Rectal smooth muscle tissue (tissue), 1 donor: Measurements from ENCODE around the gene ARHGDIA.

Source experiments
- H3K27ac ChIP-seq: one replicate; pipeline ENCODE4 v1.7.0; 2013; ENCODE audit warnings: low read depth, low read length, inconsistent platforms
- H3K27me3 ChIP-seq: one replicate; pipeline ENCODE4 v1.7.0; 2013; ENCODE audit warnings: low read length; ENCODE audit not compliant: control insufficient read depth, insufficient read depth
- H3K36me3 ChIP-seq: one replicate; pipeline ENCODE4 v1.7.0; 2013; ENCODE audit warnings: low read length; ENCODE audit not compliant: control insufficient read depth, insufficient read depth
- H3K4me1 ChIP-seq: one replicate; pipeline ENCODE4 v1.7.0; 2013; ENCODE audit warnings: low read length; ENCODE audit not compliant: control insufficient read depth, insufficient read depth
- H3K4me3 ChIP-seq: one replicate; pipeline ENCODE4 v1.7.0; 2013; ENCODE audit warnings: low read length
- H3K9ac ChIP-seq: one replicate; pipeline ENCODE4 v1.7.0; 2013; ENCODE audit warnings: low read length

ARHGDIA gene

GRCh38 chr17:81863833-81864768 is 7.0 kb downstream of the ARHGDIA start:
- Histone ChIP-seq H3K27me3 (no peaks in the 10 kb centered on the region), H3K4me1 (peaks cover 13% of the 10 kb centered on the region), H3K27ac (no peak overlapping the region), H3K9ac (no peak overlapping the region), H3K36me3 (peaks cover 9% of the 10 kb centered on the region), H3K4me3 (no peak overlapping the region)

- Histone ChIP-seq H3K4me1 (peaks cover 18% of the 10 kb centered on the region), H3K27me3 (no peaks in the 10 kb centered on the region), H3K9ac (no peak overlapping the region), H3K4me3 (no peak overlapping the region), H3K27ac (no peak overlapping the region), H3K36me3 (peaks cover 7% of the 10 kb centered on the region)
Observed at GRCh38 chr17:81863123-81863675, 7.9 kb downstream of the ARHGDIA start.

GRCh38 chr17:81860756-81861568 is 10.2 kb downstream of the ARHGDIA start:
- Histone ChIP-seq H3K4me1 (peaks cover 16% of the 10 kb centered on the region), H3K27me3 (no peaks in the 10 kb centered on the region), H3K4me3 (peak overlapping the region; percentile 82), H3K9ac (peak overlapping the region; percentile 96), H3K27ac (peak overlapping the region; percentile 95), H3K36me3 (peaks cover 11% of the 10 kb centered on the region)

GRCh38 chr17:81859906-81860755 is 11.0 kb downstream of the ARHGDIA start, which contains the start of gene P4HB:
Gene P4HB (minus strand): TSS chr17:81860535. CDS start chr17:81860471, 64 bp downstream.
- H3K36me3 ChIP-seq = peaks cover 15% of the 10 kb centered on the region
- H3K4me1 ChIP-seq = peaks cover 16% of the 10 kb centered on the region
- peak within 1 kb of the TSS; percentile 95 for H3K4me3 ChIP-seq
- H3K27ac ChIP-seq = peak within 1 kb of the TSS; percentile 95
- no peaks in the 10 kb centered on the region for H3K27me3 ChIP-seq
- H3K9ac ChIP-seq = peak within 1 kb of the TSS; percentile 96

GRCh38 chr17:81858967-81859905 is 11.9 kb downstream of the ARHGDIA start:
- Histone ChIP-seq H3K27ac (peak overlapping the region; percentile 90), H3K27me3 (no peaks in the 10 kb centered on the region), H3K4me1 (peaks cover 16% of the 10 kb centered on the region), H3K4me3 (peak overlapping the region; percentile 95), H3K36me3 (peaks cover 20% of the 10 kb centered on the region), H3K9ac (peak overlapping the region; percentile 40)

- peak overlapping the region; percentile 95 for H3K4me3 ChIP-seq
- no peak overlapping the region for H3K27ac ChIP-seq
- H3K9ac ChIP-seq = no peak overlapping the region
- H3K27me3 ChIP-seq = no peaks in the 10 kb centered on the region
- peaks cover 27% of the 10 kb centered on the region for H3K36me3 ChIP-seq
- peaks cover 16% of the 10 kb centered on the region for H3K4me1 ChIP-seq
Observed at GRCh38 chr17:81858170-81858966, 12.8 kb downstream of the ARHGDIA start.

- Histone ChIP-seq H3K27ac (no peak overlapping the region), H3K4me1 (peaks cover 13% of the 10 kb centered on the region), H3K4me3 (no peak overlapping the region), H3K9ac (no peak overlapping the region), H3K36me3 (peaks cover 47% of the 10 kb centered on the region), H3K27me3 (no peaks in the 10 kb centered on the region)
Observed at GRCh38 chr17:81854974-81855774, 16.0 kb downstream of the ARHGDIA start.

GRCh38 chr17:81852237-81852636 is 18.9 kb downstream of the ARHGDIA start:
- H3K36me3 ChIP-seq = peaks cover 42% of the 10 kb centered on the region
- no peak overlapping the region for H3K27ac ChIP-seq

GRCh38 chr17:81851423-81851822 is 19.7 kb downstream of the ARHGDIA start:
- no peak overlapping the region for H3K27ac ChIP-seq
- no peak overlapping the region for H3K9ac ChIP-seq
- no peaks in the 10 kb centered on the region for H3K27me3 ChIP-seq
- H3K36me3 ChIP-seq = peaks cover 47% of the 10 kb centered on the region
- H3K4me1 ChIP-seq = no peaks in the 10 kb centered on the region
- H3K4me3 ChIP-seq = no peak overlapping the region

More at GRCh38 chr17:81852237-81852636, 18.9 kb downstream of the ARHGDIA start:
- Histone ChIP-seq H3K4me1 (no peaks in the 10 kb centered on the region), H3K4me3 (no peak overlapping the region), H3K27me3 (no peaks in the 10 kb centered on the region), H3K9ac (no peak overlapping the region)

- Histone ChIP-seq H3K27me3 (no peaks in the 10 kb centered on the region), H3K36me3 (peaks cover 53% of the 10 kb centered on the region)
Observed at GRCh38 chr17:81849457-81849856, 21.7 kb downstream of the ARHGDIA start.

More at GRCh38 chr17:81849457-81849856, 21.7 kb downstream of the ARHGDIA start:
- Histone ChIP-seq H3K9ac (no peak overlapping the region), H3K4me1 (no peaks in the 10 kb centered on the region), H3K27ac (no peak overlapping the region), H3K4me3 (no peak overlapping the region)
